Large intestine (tissue), 3 donors: ENCODE results near the gene MBOAT7. TPM values are rescaled to one million over a fixed set of nuclear protein-coding genes. Genes with fewer than 3 reads are reported as not detected.
"Not testable (repeated sequence)": the region's sequence is repeated elsewhere in the genome, so short reads cannot be mapped to it uniquely, and the experiment has no call there.

Source experiments
- DNase-seq, 2 donors: peaks; one replicate each; pipeline versions ENCODE4 v3.0.0 to v3.0.0-alpha.2; 2013
- H3K27ac ChIP-seq: one replicate; pipeline ENCODE4 v1.5.1; 2013; ENCODE audit warnings: low read length
- H3K27me3 ChIP-seq: 2 replicates; pipeline ENCODE4 v1.6.1; 2013; ENCODE audit warnings: low read length; ENCODE audit not compliant: control insufficient read depth, insufficient read depth
- H3K36me3 ChIP-seq: 2 replicates; pipeline ENCODE4 v1.6.1; 2013; ENCODE audit warnings: low read length; ENCODE audit not compliant: control insufficient read depth, insufficient read depth
- H3K4me1 ChIP-seq: one replicate; pipeline ENCODE4 v1.6.1; 2013; ENCODE audit warnings: low read length; ENCODE audit not compliant: control insufficient read depth, insufficient read depth
- H3K4me3 ChIP-seq: one replicate; pipeline ENCODE4 v1.5.1; 2013; ENCODE audit warnings: low read length
- H3K9me3 ChIP-seq: one replicate; pipeline ENCODE4 v1.6.1; 2013; ENCODE audit warnings: mild to moderate bottlenecking, low read depth, low read length, moderate library complexity; ENCODE audit not compliant: control insufficient read depth
- WGBS: methylation state at CpG from one replicate; pipeline ENCODE4 v1.1.5; 2013; ENCODE audit warnings: low lambda C conversion rate; ENCODE audit not compliant: insufficient coverage; 5-methylcytosine and 5-hydroxymethylcytosine counted together
- polyA plus RNA-seq: library from polyadenylated mRNA; unstranded; fragments of 120-200 nt; gene quantifications from one replicate; pipeline ENCODE4 v1.2.1, GENCODE V29; 2013

MBOAT7 gene
- polyA plus RNA-seq, 1 donor = 97.9 TPM

DNA sequence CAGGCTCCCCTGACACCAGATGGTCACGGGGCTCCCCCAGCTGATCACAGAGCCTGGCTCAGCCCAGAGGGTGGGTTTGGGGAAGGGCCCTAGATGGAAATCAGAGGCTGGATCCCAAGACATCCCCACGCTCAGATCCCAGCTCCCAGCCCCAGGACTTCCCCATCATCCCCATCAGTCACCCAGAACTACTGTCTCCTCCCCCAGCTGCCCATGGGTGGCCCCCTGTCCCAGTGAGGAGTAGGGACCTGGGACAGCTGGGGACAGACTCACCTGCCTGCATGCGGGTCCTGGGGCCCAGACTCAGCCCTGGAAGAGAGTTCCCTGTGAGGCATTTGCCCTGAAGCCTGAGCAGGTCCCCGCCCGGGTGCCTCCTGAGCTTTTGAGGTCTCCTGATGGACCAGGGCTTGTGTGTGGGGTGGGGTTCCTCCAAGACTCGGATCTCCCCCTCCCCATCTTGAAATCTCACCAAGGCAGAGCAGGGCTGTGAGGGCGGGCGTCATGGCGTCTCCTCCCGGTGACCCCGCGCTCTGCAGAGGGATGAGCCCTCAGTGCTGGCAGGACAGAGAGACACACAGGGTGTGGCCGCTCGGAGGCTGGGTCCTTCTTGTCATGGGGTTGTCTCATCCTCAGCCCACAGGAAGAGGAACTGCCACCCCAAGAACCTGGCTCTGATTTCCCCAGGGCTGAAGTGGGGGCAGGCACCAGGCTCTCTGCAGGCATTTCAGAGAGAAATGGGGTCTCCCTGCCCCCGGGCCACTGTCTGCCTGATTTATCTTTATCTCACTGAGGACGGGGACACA lies 33.3 kb upstream of the MBOAT7 start, which contains the start of gene LILRB3:
TSS of gene LILRB3 (minus strand) at position 534 of the 803 bp plus-strand sequence. CDS start at position 503, 31 bp downstream.
- not testable (repeated sequence) for H3K4me1 ChIP-seq, H3K27ac ChIP-seq, H3K27me3 ChIP-seq, H3K36me3 ChIP-seq, H3K9me3 ChIP-seq, H3K4me3 ChIP-seq, DNase-seq
- WGBS = no CpG with 5 or more reads among the region's 16 CpGs

DNA sequence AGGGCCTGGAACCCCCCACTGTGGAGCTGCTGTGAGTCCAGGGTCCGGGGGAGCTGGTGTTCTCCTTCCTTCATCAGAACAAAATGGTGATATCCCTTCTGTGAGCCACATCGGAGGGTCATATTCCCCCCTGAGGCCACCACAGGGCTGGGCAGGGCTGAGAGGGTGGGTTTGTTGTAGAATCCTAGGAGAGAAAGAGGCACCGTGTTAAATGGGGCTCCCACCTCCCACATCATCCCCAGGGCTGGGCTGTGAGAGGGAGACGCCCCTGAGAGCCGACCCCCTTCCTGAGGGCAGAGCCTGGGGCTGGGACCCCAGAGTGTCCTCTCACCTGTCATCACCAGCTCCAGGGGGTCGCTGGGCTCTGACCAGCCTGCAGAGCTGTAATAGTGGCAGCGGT lies 32.6 kb upstream of the MBOAT7 start:
- H3K4me1 ChIP-seq, H3K27ac ChIP-seq, H3K27me3 ChIP-seq, H3K9me3 ChIP-seq, H3K36me3 ChIP-seq, DNase-seq, H3K4me3 ChIP-seq: not testable (repeated sequence)
- no CpG with 5 or more reads among the region's 7 CpGs for WGBS

- H3K27ac ChIP-seq, H3K4me1 ChIP-seq, H3K27me3 ChIP-seq, H3K9me3 ChIP-seq, H3K36me3 ChIP-seq, H3K4me3 ChIP-seq, DNase-seq: not testable (repeated sequence)
- WGBS = no CpG with 5 or more reads among the region's 5 CpGs
Measured at GRCh38 chr19:54219702-54220101, 30.3 kb upstream of the MBOAT7 start.

GRCh38 chr19:54218960-54219661 lies 29.7 kb upstream of the MBOAT7 start:
- no peaks in the 10 kb centered on the region for H3K36me3 ChIP-seq
- H3K9me3 ChIP-seq = no peaks in the 10 kb centered on the region
- H3K4me1 ChIP-seq = no peaks in the 10 kb centered on the region
- no peaks in the 10 kb centered on the region for H3K27me3 ChIP-seq
- H3K4me3 ChIP-seq = no peak overlapping the region
- no peak for DNase-seq
- no peak overlapping the region for H3K27ac ChIP-seq
- no CpG with 5 or more reads among the region's 27 CpGs for WGBS

- H3K4me3 ChIP-seq = no peak overlapping the region
- no peak overlapping the region for H3K27ac ChIP-seq
- H3K27me3 ChIP-seq = no peaks in the 10 kb centered on the region
- H3K36me3 ChIP-seq = no peaks in the 10 kb centered on the region
- no CpG with 5 or more reads among the region's 8 CpGs for WGBS
- H3K4me1 ChIP-seq = no peaks in the 10 kb centered on the region
- DNase-seq = no peak
- no peaks in the 10 kb centered on the region for H3K9me3 ChIP-seq
Measured at GRCh38 chr19:54218259-54218658, 28.9 kb upstream of the MBOAT7 start.

GRCh38 chr19:54217517-54218247 lies 28.3 kb upstream of the MBOAT7 start:
- no CpG with 5 or more reads among the region's 20 CpGs for WGBS
- H3K27ac ChIP-seq, H3K27me3 ChIP-seq, H3K4me3 ChIP-seq, DNase-seq, H3K9me3 ChIP-seq, H3K36me3 ChIP-seq, H3K4me1 ChIP-seq: not testable (repeated sequence)

DNA sequence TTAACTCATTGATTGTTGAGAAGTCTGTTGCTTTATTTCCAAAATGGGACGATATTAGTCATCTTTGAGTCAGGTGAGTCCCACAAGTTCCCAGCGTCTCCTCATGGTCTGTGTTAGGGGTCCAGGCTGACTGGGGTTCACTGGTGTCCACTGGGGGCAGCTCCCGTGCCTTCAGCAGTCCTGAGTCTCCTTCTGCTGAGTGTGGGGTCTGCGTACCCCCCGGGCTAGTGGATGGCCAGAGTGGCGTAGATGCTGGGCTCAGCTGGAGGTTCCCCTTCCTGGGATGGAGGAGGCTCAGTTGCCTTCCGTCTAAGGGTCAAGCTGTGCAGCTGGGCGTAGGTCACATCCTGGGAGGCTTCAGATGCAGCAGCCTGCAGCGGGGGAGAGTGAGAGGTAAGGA lies 27.5 kb upstream of the MBOAT7 start:
- no peak for DNase-seq

DNA sequence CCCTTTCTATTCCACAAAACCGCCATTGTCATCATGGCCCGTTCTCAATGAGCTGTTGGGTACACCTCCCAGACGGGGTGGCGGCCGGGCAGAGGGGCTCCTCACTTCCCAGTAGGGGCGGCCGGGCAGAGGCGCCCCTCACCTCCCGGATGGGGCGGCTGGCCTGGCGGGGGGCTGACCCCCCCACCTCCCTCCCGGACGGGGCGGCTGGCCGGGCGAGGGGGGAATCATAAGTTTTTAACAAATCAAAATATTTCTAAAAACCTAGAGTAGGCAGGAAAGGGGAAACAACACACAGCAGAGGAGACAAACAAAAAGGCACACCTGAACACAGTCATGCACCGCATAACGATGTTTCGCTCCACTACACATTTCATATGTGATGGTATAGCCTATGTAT lies 25.4 kb upstream of the MBOAT7 start:
- H3K36me3 ChIP-seq, DNase-seq, H3K27me3 ChIP-seq, H3K9me3 ChIP-seq, H3K27ac ChIP-seq, H3K4me3 ChIP-seq: not testable (repeated sequence)
- H3K4me1 ChIP-seq = peaks cover 14% of the 10 kb centered on the region
- no CpG with 5 or more reads among the region's 19 CpGs for WGBS

More for the DNA sequence above, 27.5 kb upstream of the MBOAT7 start:
- WGBS = no CpG with 5 or more reads among the region's 9 CpGs
- Histone ChIP-seq H3K9me3 (no peaks in the 10 kb centered on the region), H3K4me3 (no peak overlapping the region), H3K4me1 (no peaks in the 10 kb centered on the region), H3K36me3 (no peaks in the 10 kb centered on the region), H3K27me3 (no peaks in the 10 kb centered on the region), H3K27ac (no peak overlapping the region)

GRCh38 chr19:54214217-54214616 lies 24.8 kb upstream of the MBOAT7 start:
- DNase-seq, H3K27me3 ChIP-seq, H3K9me3 ChIP-seq, H3K27ac ChIP-seq, H3K4me3 ChIP-seq, H3K36me3 ChIP-seq: not testable (repeated sequence)
- H3K4me1 ChIP-seq = peaks cover 19% of the 10 kb centered on the region
- WGBS = no CpG with 5 or more reads among the region's 5 CpGs

DNA sequence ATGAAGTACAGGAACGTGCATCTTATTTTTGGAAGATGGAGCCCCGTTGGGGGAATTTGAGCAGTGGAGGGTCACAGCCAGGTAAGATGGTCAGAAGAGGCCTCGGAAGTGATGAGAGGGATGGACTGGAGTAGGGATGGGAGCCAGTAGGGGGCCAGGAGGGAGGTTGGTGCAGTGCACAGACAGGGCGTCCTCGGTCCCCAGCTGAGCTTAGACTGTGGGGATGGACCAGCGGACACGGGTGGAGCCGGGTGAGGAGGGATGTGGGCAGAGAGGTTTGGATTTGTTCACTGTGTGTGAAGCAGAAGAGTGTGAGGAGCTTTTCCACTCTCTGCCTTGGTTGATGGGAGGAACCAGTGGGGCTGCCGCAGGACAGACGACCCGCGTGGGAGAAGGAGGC lies 21.9 kb upstream of the MBOAT7 start:
- peaks cover 26% of the 10 kb centered on the region for H3K36me3 ChIP-seq
- peaks cover 39% of the 10 kb centered on the region for H3K4me1 ChIP-seq
- H3K27ac ChIP-seq = peak overlapping the region; percentile 96
- H3K27me3 ChIP-seq = no peaks in the 10 kb centered on the region
- no peak overlapping the region for H3K4me3 ChIP-seq
- H3K9me3 ChIP-seq = no peaks in the 10 kb centered on the region
- 50% methylated on average over 1 of the region's 12 CpGs for WGBS
- DNase-seq = no peak
